ENCODE measurements around the gene TSR2. TPM values are rescaled to one million over a fixed set of nuclear protein-coding genes. Genes with fewer than 3 reads are reported as not detected.

TSR2 gene, protein sequence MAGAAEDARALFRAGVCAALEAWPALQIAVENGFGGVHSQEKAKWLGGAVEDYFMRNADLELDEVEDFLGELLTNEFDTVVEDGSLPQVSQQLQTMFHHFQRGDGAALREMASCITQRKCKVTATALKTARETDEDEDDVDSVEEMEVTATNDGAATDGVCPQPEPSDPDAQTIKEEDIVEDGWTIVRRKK
- total RNA-seq: 10 to 100 TPM; 21.9 to 32.7 (median 30.3) TPM
- polyA plus RNA-seq: 10 to 100 TPM; 27.8 to 52.2 (median 30.7) TPM
- long read RNA-seq, donor 1, transcript TSR2-201 (5 exons, 1,534 nt): major isoform, 23 of 25 reads
- long read RNA-seq, donor 1, partial matches to known transcripts: 2 of 25 reads
- long read RNA-seq, donor 1, other reads (novel, unspliced or antisense): 0 of 25 reads
- long read RNA-seq, donor 2, transcript TSR2-201 (5 exons, 1,534 nt): major isoform, 90 of 104 reads
- long read RNA-seq, donor 2, partial matches to known transcripts: 2 of 104 reads
- long read RNA-seq, donor 2, other reads (novel, unspliced or antisense): 12 of 104 reads

DNA sequence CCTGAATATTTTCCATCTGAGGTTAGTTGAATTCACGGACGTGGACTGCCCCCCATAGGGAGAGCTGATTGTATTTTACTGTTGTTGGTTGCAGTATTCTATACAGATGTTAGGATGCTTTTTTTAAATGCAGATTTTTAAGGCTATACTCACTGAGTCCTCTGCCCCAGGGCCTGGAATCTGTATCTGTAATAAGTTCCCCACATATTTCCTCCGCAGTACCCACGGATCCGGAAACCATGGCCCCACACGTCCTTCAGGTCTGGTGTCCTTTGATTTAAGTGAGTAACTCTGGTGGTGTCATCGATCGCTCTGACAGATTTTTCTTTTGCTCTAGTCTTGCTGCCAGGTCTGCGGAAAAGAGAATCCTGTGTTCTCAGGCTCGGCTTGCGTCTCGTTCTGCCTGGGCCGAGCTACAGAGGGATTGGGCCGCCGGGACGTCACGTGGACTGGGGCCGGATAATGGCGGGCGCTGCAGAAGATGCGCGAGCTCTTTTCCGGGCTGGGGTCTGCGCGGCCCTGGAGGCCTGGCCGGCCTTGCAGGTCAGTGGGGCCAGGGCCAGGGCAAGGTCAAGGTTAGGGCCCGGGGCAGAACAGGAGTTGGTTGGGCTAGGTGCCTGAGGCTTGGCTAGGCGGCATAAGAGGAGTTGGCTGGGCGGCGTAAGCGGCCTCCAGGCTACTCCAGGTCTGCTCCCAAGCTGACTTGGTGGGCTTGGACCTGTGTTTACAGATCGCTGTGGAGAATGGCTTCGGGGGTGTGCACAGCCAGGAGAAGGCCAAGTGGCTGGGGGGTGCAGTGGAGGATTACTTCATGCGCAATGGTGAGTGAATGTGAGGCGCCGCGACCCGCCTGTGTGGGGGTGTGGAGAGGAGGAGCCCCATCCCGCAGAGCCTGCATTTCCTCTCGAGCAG, at the start of gene TSR2:
Gene TSR2, plus strand, starts transcription at position 445 of the 912 bp plus-strand sequence. Its CDS starts 18 bp downstream, at position 463.
- peak within 1 kb of the TSS; percentile 56 for H3K27ac ChIP-seq
- WGBS, 3 donors: 0 to 27% (median 1%) methylated on average over 30 to 40 of the region's 40 CpGs
- H3K27me3 ChIP-seq (ENCODE audit: insufficient read depth in 3 of 3, low read length in 2 of 3): peaks cover 0 to 1% (median 0%) of the 10 kb centered on the region in 3 donors
- H3K4me3 ChIP-seq: peak within 1 kb of the TSS; percentile 82
- DNase-seq (peak; percentile 83 to 86), ATAC-seq (peak; percentile 98 to 100 (median 99))
- H3K9me3 ChIP-seq: no peaks in the 10 kb centered on the region
- TF ChIP-seq, protein P1, sequence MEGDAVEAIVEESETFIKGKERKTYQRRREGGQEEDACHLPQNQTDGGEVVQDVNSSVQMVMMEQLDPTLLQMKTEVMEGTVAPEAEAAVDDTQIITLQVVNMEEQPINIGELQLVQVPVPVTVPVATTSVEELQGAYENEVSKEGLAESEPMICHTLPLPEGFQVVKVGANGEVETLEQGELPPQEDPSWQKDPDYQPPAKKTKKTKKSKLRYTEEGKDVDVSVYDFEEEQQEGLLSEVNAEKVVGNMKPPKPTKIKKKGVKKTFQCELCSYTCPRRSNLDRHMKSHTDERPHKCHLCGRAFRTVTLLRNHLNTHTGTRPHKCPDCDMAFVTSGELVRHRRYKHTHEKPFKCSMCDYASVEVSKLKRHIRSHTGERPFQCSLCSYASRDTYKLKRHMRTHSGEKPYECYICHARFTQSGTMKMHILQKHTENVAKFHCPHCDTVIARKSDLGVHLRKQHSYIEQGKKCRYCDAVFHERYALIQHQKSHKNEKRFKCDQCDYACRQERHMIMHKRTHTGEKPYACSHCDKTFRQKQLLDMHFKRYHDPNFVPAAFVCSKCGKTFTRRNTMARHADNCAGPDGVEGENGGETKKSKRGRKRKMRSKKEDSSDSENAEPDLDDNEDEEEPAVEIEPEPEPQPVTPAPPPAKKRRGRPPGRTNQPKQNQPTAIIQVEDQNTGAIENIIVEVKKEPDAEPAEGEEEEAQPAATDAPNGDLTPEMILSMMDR (IDR thresholded peaks at IDR 0.05): no peak
- intact Hi-C loops (cut with DNase I): loop anchor here in 1 of 2 donors (5.0 to 10.0 kb wide), 2 partner anchors 92 to 395 kb away; partner anchors contain the start of genes GNL3L and PHF8
- H3K4me1 ChIP-seq: peaks cover 6% of the 10 kb centered on the region
- H3K36me3 ChIP-seq (ENCODE audit: insufficient read depth in 1 of 2, low read depth in 1 of 2): peaks cover 0 to 16% of the 10 kb centered on the region in 2 donors

DNA sequence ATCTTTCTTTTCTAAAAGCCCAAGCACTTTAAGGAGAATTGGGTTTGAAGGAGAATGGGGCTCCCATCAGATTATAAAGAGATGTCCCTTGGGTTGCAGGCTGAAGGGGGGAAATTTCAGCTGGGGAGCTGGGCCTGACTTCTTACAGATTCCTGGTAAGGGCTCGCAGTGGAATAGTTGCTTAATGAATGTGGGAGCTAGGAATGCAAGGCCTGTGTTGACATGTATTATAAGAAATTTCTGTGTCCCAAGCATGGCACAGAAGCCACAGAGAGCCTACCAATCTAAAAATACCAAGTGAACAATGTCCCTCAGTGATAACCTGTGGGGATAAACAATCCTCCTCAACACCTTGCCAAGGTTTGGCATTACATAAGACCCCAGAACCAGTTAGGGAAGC, 43.1 kb upstream of the TSR2 start:
- Histone ChIP-seq H3K27ac (no peak overlapping the region), H3K36me3 (ENCODE audit: insufficient read depth in 1 of 2, low read depth in 1 of 2) (no peaks in the 10 kb centered on the region), H3K27me3 (ENCODE audit: insufficient read depth in 3 of 3, low read length in 2 of 3) (peaks cover 0 to 2% (median 0%) of the 10 kb centered on the region in 3 donors), H3K4me3 (no peak overlapping the region), H3K9me3 (no peaks in the 10 kb centered on the region), H3K4me1 (no peaks in the 10 kb centered on the region)
- no peak for ATAC-seq
- WGBS, 3 donors: 87 to 92% (median 87%) methylated on average over 1 of the region's 1 CpG
- DNase-seq: no peak
- intact Hi-C loops (cut with DNase I): no loop called here
- TF ChIP-seq, protein P1 (IDR thresholded peaks at IDR 0.05): no peak

DNA sequence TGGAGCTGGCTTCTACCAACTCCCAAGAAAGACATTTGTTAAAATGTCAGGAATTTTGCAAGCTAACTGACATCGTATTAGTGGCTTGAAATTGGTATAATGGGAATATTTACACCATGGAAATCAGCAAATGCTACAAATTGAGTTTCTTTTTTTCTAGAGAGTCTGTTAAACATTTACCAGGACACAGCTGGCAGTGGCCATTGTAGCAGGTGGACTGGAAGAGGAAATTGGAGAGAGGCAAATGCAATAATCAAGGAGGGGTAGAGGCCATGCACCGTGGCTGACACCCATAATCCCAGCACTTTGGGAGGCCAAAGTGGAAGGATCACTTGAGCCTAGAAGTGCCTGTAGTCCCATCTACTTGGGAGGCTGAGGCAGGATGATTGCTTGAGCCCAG, 32.9 kb upstream of the TSR2 start:
- ATAC-seq (no peak), DNase-seq (no peak)
- TF ChIP-seq, protein P1 (IDR thresholded peaks at IDR 0.05): no peak
- intact Hi-C loops (cut with DNase I): no loop called here
- Histone ChIP-seq H3K27me3 (ENCODE audit: insufficient read depth in 3 of 3, low read length in 2 of 3) (peaks cover 0 to 12% (median 0%) of the 10 kb centered on the region in 3 donors), H3K27ac (no peak overlapping the region), H3K4me1 (no peaks in the 10 kb centered on the region), H3K36me3 (ENCODE audit: insufficient read depth in 1 of 2, low read depth in 1 of 2) (no peaks in the 10 kb centered on the region), H3K4me3 (no peak overlapping the region), H3K9me3 (no peaks in the 10 kb centered on the region)
- WGBS, 3 donors: 30 to 38% (median 30%) methylated on average over 2 of the region's 2 CpGs

DNA sequence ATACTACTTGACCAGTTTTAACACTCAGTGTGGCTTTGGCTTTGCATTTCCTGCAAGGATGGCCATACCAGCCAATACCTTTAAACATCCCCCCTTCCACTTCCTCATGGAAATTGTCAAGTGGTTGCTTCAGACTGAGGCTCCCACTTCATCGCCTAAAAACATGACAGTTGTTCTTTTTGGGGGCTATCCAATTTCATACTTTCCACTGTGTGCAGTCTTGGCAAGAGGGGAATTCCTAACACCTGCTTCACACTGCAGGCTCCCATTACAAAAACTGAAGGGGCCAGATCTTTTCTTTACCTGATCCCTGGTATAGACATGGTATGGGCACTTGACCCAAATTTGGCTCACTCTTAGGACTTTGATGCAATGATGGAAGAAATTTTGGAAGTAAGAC, 28.5 kb upstream of the TSR2 start:
- TF ChIP-seq, protein P1 (IDR thresholded peaks at IDR 0.05): no peak
- WGBS, 3 donors: 21 to 33% (median 25%) methylated on average over 1 of the region's 1 CpG
- ATAC-seq: no peak
- H3K4me3 ChIP-seq: no peak overlapping the region
- no peak overlapping the region for H3K27ac ChIP-seq
- H3K27me3 ChIP-seq (ENCODE audit: insufficient read depth in 3 of 3, low read length in 2 of 3): no peaks in the 10 kb centered on the region
- no peaks in the 10 kb centered on the region for H3K9me3 ChIP-seq
- DNase-seq: no peak
- intact Hi-C loops (cut with DNase I): no loop called here
- no peaks in the 10 kb centered on the region for H3K4me1 ChIP-seq
- H3K36me3 ChIP-seq (ENCODE audit: insufficient read depth in 1 of 2, low read depth in 1 of 2): no peaks in the 10 kb centered on the region

All from psoas muscle (tissue), 8 donors.